T1000 (cell line): ENCODE results near the gene C1orf21.

Source experiments
- DNase-seq: peaks from one replicate; lab custom pipeline; 2025; ENCODE audit warnings: mixed read lengths; lab: John Stamatoyannopoulos, UW

The C1orf21 gene

DNA sequence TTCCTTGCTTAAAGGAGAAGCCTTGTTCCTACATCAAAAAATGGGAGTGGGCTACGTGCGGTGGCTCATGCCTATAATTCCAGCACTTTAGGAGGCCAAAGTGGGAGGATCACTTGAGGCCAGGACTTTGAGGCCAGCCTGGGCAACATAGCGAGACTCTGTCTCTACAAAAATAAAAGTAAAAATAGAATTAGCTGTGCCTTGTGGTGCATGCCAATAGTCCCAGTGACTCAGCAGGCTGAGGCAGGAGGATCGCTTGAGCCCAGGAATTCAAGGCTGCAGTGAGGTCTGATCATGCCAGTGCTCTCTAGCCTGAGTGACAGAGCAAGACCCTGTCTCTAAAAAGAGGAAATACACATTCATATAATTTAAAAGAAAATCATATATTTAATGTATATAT lies 127.1 kb downstream of the C1orf21 start:
- DNase-seq = no peak

DNA sequence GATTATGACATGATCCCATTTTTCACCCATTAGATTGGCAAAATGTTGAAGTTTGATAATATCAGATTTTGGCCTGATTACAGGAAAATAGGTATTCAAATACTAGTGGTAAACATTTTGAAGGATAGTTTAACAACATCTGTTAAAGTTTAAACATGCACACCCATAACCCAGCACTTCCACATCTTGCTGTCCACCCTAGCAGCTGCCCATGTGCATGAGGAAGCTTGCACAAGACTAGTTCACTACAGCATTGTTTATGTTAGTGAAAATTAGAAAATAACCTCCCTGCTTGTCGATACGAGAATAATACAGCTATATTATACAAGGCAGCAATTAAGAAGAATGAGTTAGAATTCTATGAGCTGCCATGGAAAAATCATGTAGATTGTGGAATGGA lies 127.6 kb downstream of the C1orf21 start:
- no peak for DNase-seq

DNA sequence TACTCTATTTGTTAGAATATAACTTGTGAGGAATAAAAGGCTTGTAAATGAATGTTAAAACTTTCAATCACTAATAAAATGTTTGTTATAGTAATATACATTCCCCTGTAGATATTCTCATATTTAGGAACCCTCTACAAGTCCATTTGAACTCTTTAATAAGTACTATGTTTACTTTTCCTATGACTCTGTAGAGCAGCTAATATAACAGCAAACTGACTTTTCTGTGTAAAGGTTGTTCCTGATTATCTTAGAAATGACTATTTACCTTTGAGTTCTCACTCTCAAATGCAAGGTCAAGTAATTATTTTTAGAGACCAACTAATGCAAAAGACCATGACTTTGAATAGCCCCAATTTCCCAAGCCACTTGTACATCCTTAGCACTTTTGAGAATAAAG lies 130.3 kb downstream of the C1orf21 start:
- DNase-seq = no peak

DNA sequence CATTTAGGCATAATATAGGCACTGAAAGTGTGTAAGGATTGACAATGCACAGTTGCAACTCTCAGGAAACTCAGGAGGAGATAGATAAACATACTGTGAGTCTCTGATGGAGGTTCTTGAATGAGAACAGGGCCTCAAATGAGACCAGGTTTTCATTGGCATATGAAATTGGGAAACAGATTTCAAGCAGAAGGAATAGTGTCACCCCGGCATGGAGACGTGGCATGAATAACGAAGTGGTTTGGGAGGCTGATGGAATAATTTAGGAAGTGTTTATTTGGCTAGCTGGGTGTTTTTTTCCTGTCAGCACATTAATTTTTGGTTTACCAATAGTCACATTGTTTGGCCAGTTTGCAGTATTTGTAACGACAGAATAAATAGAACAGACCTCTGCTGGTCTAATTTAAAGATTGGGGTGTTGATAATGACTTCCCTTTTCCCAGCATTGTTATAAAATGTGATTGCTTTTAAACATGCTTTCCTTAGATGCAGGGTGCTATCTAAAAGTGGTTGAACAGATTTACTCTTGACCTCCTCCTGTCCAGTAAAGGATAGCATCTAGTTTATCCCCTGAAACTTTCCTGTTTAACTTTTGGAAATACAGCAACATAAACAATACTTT lies 132.0 kb downstream of the C1orf21 start:
- DNase-seq = no peak

- no peak for DNase-seq
These were observed 133.5 kb downstream of the C1orf21 start for GRCh38 chr1:184520336-184520735.

- no peak for DNase-seq
These were observed 137.4 kb downstream of the C1orf21 start for GRCh38 chr1:184524248-184524647.

GRCh38 chr1:184527402-184527801 lies 140.6 kb downstream of the C1orf21 start:
- DNase-seq = no peak

GRCh38 chr1:184530226-184530625 lies 143.4 kb downstream of the C1orf21 start:
- DNase-seq = no peak

GRCh38 chr1:184531296-184531695 lies 144.5 kb downstream of the C1orf21 start:
- no peak for DNase-seq

DNA sequence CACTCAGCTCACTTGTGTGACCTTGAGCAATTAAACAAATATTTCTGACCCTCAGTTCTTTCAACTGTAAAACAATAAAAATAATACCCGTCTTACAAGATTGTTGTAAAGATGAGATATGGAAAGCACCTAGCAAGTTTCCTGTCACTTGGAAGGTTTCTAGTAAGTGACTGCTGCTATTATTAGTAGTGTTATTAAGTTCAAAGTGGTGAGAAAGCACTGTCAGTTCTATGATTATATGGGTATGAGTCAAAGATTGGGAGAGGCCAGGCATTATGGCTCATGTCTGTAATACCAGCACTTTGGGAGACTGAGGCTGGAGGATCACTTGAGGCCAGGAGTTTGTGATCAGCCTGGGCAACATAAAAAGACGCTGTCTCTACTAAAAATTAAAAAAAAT lies 145.4 kb downstream of the C1orf21 start:
- DNase-seq = no peak

DNA sequence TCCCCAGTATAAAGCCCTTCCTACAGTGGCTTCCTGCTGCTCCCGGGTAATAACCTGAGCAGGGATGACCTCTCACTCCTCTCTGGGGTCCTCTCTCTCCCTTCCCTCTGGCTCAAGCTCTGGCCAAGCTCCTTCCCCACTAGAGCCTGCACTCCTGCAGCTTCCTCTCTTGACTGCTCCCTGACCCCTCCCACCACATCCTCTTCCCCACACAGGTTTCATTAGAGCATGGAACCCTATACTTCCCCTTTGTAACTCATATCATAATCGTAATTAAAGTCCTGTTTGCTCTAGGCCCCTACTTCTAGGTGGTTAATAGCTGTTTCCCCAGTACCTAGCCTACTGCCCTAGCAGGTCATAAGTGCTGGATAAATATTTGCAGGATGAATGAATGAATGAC lies 146.2 kb downstream of the C1orf21 start:
- no peak for DNase-seq

- DNase-seq = no peak
These were observed 147.1 kb downstream of the C1orf21 start for GRCh38 chr1:184533915-184534314.

DNA sequence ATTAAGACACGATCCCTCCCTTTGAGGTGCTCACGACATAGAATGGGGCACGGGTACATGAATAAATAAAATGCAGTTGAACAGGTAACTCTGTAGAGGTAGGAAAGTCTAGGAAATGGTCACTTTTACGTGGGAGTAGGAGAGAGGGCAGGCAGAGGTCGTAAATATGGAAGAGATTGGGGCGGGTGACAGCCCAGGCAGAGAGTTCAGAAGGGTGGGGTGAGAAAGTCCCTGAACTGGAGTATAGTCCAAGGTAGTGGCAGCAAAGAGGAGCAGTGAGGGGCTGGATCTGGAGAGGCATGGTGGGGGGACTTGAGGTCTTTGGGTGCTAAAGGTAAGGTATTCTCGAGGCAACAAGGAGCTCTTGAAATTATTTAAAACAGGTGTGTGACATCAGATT lies 147.9 kb downstream of the C1orf21 start:
- DNase-seq = no peak

DNA sequence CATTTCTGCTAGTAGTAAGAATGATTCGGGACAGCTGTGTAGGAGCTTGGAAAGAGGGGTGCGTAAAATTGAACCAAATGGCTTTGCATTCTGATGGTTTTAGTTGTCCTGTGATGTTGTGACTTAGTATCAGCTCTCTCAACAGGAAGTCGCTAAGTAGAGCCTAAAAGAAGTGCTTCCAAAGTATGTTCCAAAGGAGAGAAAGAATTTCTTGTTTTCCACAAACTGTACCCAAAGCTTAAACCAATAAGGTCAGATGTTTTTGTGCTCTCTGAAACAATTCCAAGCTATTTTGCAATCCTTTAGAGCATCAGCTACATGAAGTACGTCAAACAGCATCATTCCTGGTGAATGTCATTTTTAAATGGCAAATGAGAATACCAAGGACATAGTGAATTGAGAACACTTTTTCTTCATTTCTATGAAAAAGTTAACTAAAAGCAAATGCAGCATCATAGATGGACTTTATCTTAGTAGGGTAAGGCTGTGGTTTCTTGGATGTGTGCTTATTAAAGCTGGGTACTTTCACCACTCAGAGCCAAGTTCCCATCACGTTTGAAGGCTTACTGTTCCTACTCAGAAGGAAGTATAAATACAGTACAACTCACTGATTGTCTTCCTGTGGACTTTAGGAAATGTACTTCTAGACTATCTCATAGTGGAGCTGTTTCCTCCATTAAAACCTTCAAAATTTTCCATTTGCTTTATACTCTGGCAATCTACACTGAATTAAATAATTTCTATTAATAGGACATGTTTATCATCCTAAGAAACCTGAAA lies 148.6 kb downstream of the C1orf21 start:
- no peak for DNase-seq

DNA sequence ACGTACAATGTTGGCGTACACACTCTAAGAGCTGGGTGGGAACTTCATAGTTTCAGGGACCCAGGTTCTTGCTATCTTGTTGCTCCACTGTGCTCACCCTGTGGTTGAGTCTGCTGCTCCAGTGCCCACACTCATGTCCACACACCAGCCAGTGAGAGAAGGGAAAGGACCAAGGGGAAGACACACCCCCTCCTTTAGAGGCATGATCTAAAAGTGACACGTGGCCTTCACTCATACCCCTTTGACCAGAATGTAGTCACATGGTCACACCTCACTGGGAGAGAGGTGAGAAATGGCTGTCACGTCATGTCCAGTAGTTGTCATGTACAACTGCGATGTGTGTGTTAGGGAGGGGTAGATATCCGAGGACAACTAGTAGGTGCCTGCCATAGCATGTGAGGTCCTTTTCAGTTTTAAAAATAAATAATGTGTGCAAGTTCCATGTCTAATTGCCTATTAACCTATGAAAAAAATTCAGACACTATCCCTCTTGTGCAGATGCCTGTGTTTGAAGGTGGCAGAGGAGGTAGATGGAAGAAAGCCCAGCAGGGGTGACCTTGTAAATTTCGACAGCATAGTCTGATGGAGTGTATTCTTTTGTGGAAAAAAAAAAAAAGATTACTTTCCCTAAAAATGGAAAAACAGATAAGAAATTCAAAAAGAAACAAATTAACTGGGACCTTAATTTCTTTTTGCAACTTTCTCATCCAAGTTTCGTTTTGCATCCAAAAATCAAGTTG lies 149.6 kb downstream of the C1orf21 start:
- no peak for DNase-seq

- no peak for DNase-seq
These were observed 152.8 kb downstream of the C1orf21 start for GRCh38 chr1:184539580-184539979.

DNA sequence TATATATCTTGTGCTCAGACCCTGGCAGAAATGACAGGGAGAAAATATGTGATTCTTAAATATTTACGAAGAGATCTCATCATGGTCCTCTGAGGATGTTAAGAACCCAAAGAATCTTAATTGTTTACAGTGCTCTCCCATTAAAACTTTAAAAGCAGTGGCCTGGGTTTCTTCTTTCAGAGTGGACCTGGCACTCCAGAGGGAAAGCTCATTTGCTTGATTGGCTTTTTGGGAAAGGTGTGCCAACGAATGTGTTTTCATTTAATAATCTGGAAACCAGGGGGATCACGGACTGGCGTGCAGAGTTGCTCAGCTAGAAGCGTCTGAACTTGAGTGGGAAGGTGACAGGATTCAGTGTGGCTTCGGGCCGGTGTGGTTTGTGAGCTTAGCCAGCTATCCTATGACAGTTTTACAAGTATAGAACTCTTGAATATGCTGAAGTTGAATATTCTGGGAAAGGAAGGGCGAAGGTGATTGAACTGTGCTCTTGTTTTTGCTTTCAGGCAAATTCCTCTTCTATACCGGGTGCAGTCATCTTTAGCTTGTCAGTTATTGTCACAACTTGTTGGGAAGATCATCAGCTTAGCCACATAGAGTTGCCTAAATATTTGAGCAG lies 154.8 kb downstream of the C1orf21 start:
- DNase-seq = no peak

- no peak for DNase-seq
These were observed 155.5 kb downstream of the C1orf21 start for GRCh38 chr1:184542291-184542690.

- DNase-seq = no peak
These were observed 158.8 kb downstream of the C1orf21 start for GRCh38 chr1:184545601-184546000.

- no peak for DNase-seq
These were observed 165.6 kb downstream of the C1orf21 start for GRCh38 chr1:184552446-184552845.

DNA sequence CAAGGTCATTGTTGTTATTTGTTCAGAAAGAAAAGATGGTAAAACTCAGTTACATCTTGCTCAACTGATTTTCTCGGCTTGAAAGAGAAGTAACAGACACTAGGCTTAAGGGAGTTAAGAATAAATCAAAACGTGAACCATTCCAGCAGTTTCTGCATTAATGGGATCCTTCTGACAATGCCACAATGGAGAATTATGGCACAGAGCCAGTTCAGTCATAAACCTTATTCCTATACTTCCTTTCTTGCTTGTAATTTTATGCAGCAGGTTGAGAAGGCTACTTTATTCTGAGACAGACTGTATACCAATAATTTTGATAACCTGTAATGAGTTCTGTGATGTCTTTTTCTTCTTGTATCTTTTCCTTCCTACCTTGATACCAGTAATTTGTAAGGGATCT lies 167.0 kb downstream of the C1orf21 start:
- no peak for DNase-seq
